Neural cell (in vitro differentiated cells): ENCODE measurements around the gene FGGY.

Source experiments
- EZH2 ChIP-seq: fragments of 200-600, 300-800 bp; shearing (Covaris generic), sonication (generic); IDR thresholded peaks from 2 replicates; pipeline ENCODE4 v1.6.1; 2014; ENCODE audit warnings: antibody characterized with exemption, low read length, borderline replicate concordance, mild to moderate bottlenecking; ENCODE audit not compliant: insufficient read depth, poor library complexity, severe bottlenecking
- MXI1 ChIP-seq: fragments of 450-650 bp; conservative IDR thresholded peaks from 2 replicates; pipeline ENCODE4 v1.6.1; 2014; ENCODE audit warnings: antibody characterized with exemption, mild to moderate bottlenecking; ENCODE audit not compliant: poor library complexity, severe bottlenecking
- POLR2AphosphoS5 ChIP-seq: IDR thresholded peaks from 2 replicates; pipeline ENCODE4 v1.6.1; 2012
- RAD21 ChIP-seq: fragments of 450-650 bp; conservative IDR thresholded peaks from 2 replicates; pipeline ENCODE4 v1.6.1; 2014; ENCODE audit warnings: antibody characterized with exemption, mild to moderate bottlenecking, moderate library complexity
- SMC3 ChIP-seq: fragments of 450-650 bp; conservative IDR thresholded peaks from 2 replicates; pipeline ENCODE4 v1.6.1; 2014; ENCODE audit warnings: antibody characterized with exemption, mild to moderate bottlenecking, moderate library complexity; ENCODE audit not compliant: poor library complexity
- TAF1 ChIP-seq: IDR thresholded peaks from 2 replicates; pipeline ENCODE4 v1.6.1; 2012; ENCODE audit warnings: low read depth
- TF ChIP-seq, protein P1 (sequence below): fragments of 450-650 bp; IDR thresholded peaks from 2 replicates; pipeline ENCODE4 v1.5.1; 2014; ENCODE audit warnings: antibody characterized with exemption, mild to moderate bottlenecking, moderate library complexity; ENCODE audit not compliant: poor library complexity, severe bottlenecking
- TF ChIP-seq, protein P2 (sequence below): IDR thresholded peaks from 2 replicates; pipeline ENCODE4 v1.6.1; 2012; ENCODE audit warnings: borderline replicate concordance

DNA sequence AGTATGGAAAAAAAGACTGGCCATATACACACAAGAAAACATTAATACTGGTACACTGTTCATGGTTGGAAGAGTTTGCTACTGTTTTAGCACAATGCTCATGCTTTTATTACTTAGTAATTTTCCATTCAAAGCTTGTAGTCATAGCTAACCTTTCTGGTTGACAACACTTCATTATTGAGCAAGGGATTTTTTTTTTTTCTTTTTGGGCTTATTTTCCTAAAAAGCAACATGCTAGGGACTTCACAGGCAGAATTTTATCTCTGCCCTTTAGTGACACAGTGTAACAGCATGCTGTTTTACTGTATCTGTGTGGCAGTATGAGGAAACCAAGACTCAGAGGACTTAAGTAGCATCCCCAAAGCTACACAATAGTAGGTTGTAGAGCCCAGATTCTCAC lies 58.5 kb downstream of the FGGY start:
- TF ChIP-seq, protein P1, sequence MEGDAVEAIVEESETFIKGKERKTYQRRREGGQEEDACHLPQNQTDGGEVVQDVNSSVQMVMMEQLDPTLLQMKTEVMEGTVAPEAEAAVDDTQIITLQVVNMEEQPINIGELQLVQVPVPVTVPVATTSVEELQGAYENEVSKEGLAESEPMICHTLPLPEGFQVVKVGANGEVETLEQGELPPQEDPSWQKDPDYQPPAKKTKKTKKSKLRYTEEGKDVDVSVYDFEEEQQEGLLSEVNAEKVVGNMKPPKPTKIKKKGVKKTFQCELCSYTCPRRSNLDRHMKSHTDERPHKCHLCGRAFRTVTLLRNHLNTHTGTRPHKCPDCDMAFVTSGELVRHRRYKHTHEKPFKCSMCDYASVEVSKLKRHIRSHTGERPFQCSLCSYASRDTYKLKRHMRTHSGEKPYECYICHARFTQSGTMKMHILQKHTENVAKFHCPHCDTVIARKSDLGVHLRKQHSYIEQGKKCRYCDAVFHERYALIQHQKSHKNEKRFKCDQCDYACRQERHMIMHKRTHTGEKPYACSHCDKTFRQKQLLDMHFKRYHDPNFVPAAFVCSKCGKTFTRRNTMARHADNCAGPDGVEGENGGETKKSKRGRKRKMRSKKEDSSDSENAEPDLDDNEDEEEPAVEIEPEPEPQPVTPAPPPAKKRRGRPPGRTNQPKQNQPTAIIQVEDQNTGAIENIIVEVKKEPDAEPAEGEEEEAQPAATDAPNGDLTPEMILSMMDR: no peak
- TF ChIP-seq POLR2AphosphoS5 (no peak), EZH2 (no peak), TAF1 (no peak), SMC3 (no peak), RAD21 (no peak), MXI1 (no peak)
- TF ChIP-seq, protein P2, sequence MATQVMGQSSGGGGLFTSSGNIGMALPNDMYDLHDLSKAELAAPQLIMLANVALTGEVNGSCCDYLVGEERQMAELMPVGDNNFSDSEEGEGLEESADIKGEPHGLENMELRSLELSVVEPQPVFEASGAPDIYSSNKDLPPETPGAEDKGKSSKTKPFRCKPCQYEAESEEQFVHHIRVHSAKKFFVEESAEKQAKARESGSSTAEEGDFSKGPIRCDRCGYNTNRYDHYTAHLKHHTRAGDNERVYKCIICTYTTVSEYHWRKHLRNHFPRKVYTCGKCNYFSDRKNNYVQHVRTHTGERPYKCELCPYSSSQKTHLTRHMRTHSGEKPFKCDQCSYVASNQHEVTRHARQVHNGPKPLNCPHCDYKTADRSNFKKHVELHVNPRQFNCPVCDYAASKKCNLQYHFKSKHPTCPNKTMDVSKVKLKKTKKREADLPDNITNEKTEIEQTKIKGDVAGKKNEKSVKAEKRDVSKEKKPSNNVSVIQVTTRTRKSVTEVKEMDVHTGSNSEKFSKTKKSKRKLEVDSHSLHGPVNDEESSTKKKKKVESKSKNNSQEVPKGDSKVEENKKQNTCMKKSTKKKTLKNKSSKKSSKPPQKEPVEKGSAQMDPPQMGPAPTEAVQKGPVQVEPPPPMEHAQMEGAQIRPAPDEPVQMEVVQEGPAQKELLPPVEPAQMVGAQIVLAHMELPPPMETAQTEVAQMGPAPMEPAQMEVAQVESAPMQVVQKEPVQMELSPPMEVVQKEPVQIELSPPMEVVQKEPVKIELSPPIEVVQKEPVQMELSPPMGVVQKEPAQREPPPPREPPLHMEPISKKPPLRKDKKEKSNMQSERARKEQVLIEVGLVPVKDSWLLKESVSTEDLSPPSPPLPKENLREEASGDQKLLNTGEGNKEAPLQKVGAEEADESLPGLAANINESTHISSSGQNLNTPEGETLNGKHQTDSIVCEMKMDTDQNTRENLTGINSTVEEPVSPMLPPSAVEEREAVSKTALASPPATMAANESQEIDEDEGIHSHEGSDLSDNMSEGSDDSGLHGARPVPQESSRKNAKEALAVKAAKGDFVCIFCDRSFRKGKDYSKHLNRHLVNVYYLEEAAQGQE: no peak
